ENCODE data around the gene PTPRE.

PTPRE gene

GRCh38 chr10:128072941-128073645 lies 166.2 kb downstream of the PTPRE start:
- H3K4me3 ChIP-seq (ENCODE audit: low read depth, low read length), result no peak overlapping the region
- H3K9me3 ChIP-seq (ENCODE audit: control insufficient read depth, insufficient read depth, low read depth, low read length), result no peaks in the 10 kb centered on the region
- TF ChIP-seq ZNF175 (tag by site-specific recombination; IDR thresholded peaks at IDR 0.05), result no peak
- no peak for TF ChIP-seq ZNF777 (tag by site-specific recombination; IDR thresholded peaks at IDR 0.05; ENCODE audit: borderline replicate concordance)
- TF ChIP-seq GFI1B (tag by site-specific recombination; IDR thresholded peaks at IDR 0.05), result no peak
- no peak for TF ChIP-seq ZBTB20 (tag by site-specific recombination; IDR thresholded peaks at IDR 0.05)
- no peak for TF ChIP-seq ZNF747 (tag by site-specific recombination; IDR thresholded peaks at IDR 0.05)
- no peak for TF ChIP-seq ZNF555 (tag by site-specific recombination; conservative IDR thresholded peaks at IDR 0.05)
- no peak for TF ChIP-seq PRDM6 (tag by site-specific recombination; IDR thresholded peaks at IDR 0.05)
- TF ChIP-seq ATF2 (tag by site-specific recombination; IDR thresholded peaks at IDR 0.05; ENCODE audit: low read depth), result no peak
- no peak for TF ChIP-seq ZBTB8A (tag by site-specific recombination; IDR thresholded peaks at IDR 0.05)
- no peak for TF ChIP-seq TCF7L2 (IDR thresholded peaks at IDR 0.05; ENCODE audit: borderline replicate concordance, low read depth, low read length)
- no peak for TF ChIP-seq ZBTB7A (tag by site-specific recombination; IDR thresholded peaks at IDR 0.05; ENCODE audit: low read depth)
- TF ChIP-seq ZNF473 (tag by site-specific recombination; IDR thresholded peaks at IDR 0.05), result no peak
- no peak for TF ChIP-seq ZNF510 (tag by site-specific recombination; IDR thresholded peaks at IDR 0.05; ENCODE audit: insufficient replicate concordance)
- TF ChIP-seq ZNF335 (tag by site-specific recombination; conservative IDR thresholded peaks at IDR 0.05), result no peak
- no peak for TF ChIP-seq ZBTB6 (tag by site-specific recombination; IDR thresholded peaks at IDR 0.05)
- TF ChIP-seq ZNF560 (tag by site-specific recombination; IDR thresholded peaks at IDR 0.05; ENCODE audit: borderline replicate concordance), result no peak
- H3K36me3 ChIP-seq (ENCODE audit: control insufficient read depth in 2 of 2, insufficient read depth in 1 of 2, low read length in 2 of 2), result peaks cover 0 to 53% of the 10 kb centered on the region in 2 experiments; a peak in 2 of 3 replicates
- no peak overlapping the region for H3K27ac ChIP-seq (ENCODE audit: extremely low read depth, low read depth, low read length)
- H3K4me1 ChIP-seq (ENCODE audit: control insufficient read depth, insufficient read depth, low read length), result no peaks in the 10 kb centered on the region
- CTCF ChIA-PET, result interaction anchor here (1.1 to 1.7 kb wide), 2 partner anchors 38 to 167 kb away, joined by 4 to 5 read pairs; no protein-coding TSS in a partner anchor
- POLR2A ChIA-PET, result no interaction called here

- Histone ChIP-seq H3K4me3 (ENCODE audit: low read depth, low read length) (no peak overlapping the region), H3K4me1 (ENCODE audit: control insufficient read depth, insufficient read depth, low read length) (no peaks in the 10 kb centered on the region), H3K27ac (ENCODE audit: extremely low read depth, low read depth, low read length) (no peak overlapping the region), H3K36me3 (ENCODE audit: control insufficient read depth in 2 of 2, insufficient read depth in 1 of 2, low read length in 2 of 2) (peaks cover 0 to 57% of the 10 kb centered on the region in 2 experiments; a peak in 2 of 3 replicates), H3K9me3 (ENCODE audit: control insufficient read depth, insufficient read depth, low read depth, low read length) (no peaks in the 10 kb centered on the region)
- POLR2A ChIA-PET, result no interaction called here
- CTCF ChIA-PET, result interaction anchor here (1.0 to 3.4 kb wide), 5 partner anchors 39 to 358 kb away, joined by 3 to 12 read pairs (median 4); no protein-coding TSS in a partner anchor
- TF ChIP-seq ZNF362 (tag by site-specific recombination; IDR thresholded peaks at IDR 0.05) (no peak), ZNF621 (tag by site-specific recombination; IDR thresholded peaks at IDR 0.05) (no peak), ZNF175 (tag by site-specific recombination; IDR thresholded peaks at IDR 0.05) (no peak), ZBTB21 (tag by site-specific recombination; IDR thresholded peaks at IDR 0.05) (no peak), MYNN (tag by site-specific recombination; IDR thresholded peaks at IDR 0.05; ENCODE audit: borderline replicate concordance) (no peak), ZBTB7A (tag by site-specific recombination; IDR thresholded peaks at IDR 0.05; ENCODE audit: low read depth) (no peak), PBX3 (CRISPR knock-in tag; IDR thresholded peaks at IDR 0.05) (no peak), ZNF521 (tag by site-specific recombination; IDR thresholded peaks at IDR 0.05) (no peak), ZXDB (tag by site-specific recombination; IDR thresholded peaks at IDR 0.05) (no peak), ZNF416 (tag by site-specific recombination; IDR thresholded peaks at IDR 0.05) (no peak), ZBTB8A (tag by site-specific recombination; IDR thresholded peaks at IDR 0.05) (no peak), SCRT1 (tag by site-specific recombination; IDR thresholded peaks at IDR 0.05; ENCODE audit: borderline replicate concordance) (no peak), GLI2 (tag by site-specific recombination; IDR thresholded peaks at IDR 0.05; ENCODE audit: borderline replicate concordance, low read depth) (no peak), ZNF211 (tag by site-specific recombination; IDR thresholded peaks at IDR 0.05; ENCODE audit: low read depth) (no peak)
Measured at GRCh38 chr10:128073890-128074289, 167.0 kb downstream of the PTPRE start.
